Heart right ventricle (tissue), 16 donors: ENCODE measurements around the gene XBP1. TPM values are rescaled to one million over a fixed set of nuclear protein-coding genes. Genes with fewer than 3 reads are reported as not detected.
"Not testable (repeated sequence)": the region's sequence is repeated elsewhere in the genome, so short reads cannot be mapped to it uniquely, and the experiment has no call there.

Experiments used
- ATAC-seq, 8 donors: fragments of 200-7000 bp; cut with Tn5 transposase; one replicate each; pipeline ENCODE4 v1.9.1; 2020; ENCODE audit warnings: mild to moderate bottlenecking in 8 of 8, moderate library complexity in 8 of 8, moderate number of reproducible peaks in 1 of 8
- DNase-seq, 2 donors: peaks; one replicate each; pipeline ENCODE4 v3.0.0-alpha.2; 2020
- H3K27ac ChIP-seq, 10 donors: fragments of 200-600 bp; sonication (generic) in 2 of 10; one replicate each; pipeline versions ENCODE4 v1.5.0 to v1.8.0; 2020 to 2022; ENCODE audit warnings: mild to moderate bottlenecking in 3 of 10
- H3K27me3 ChIP-seq, 7 donors: fragments of 200-600 bp; one replicate each; pipeline ENCODE4 v1.8.0; 2021 to 2022; ENCODE audit warnings: mild to moderate bottlenecking in 2 of 7
- H3K36me3 ChIP-seq, 9 donors: fragments of 200-600 bp; sonication (generic) in 1 of 9; one replicate each; pipeline versions ENCODE4 v1.5.0 to v1.8.0; 2020 to 2022; ENCODE audit warnings: mild to moderate bottlenecking in 2 of 9
- H3K4me1 ChIP-seq, 9 donors: fragments of 200-600 bp; sonication (generic) in 1 of 9; one replicate each; pipeline versions ENCODE4 v1.5.0 to v1.8.0; 2020 to 2022; ENCODE audit warnings: mild to moderate bottlenecking in 4 of 9
- H3K4me3 ChIP-seq, 10 donors: fragments of 200-600 bp; sonication (generic) in 2 of 10; one replicate each; pipeline versions ENCODE4 v1.5.0 to v1.8.0; 2020 to 2022; ENCODE audit warnings: mild to moderate bottlenecking in 7 of 10, moderate library complexity in 2 of 10
- H3K9me3 ChIP-seq, 11 donors: fragments of 200-600 bp in 10 of 11; sonication (generic) in 2 of 11; one replicate each; pipeline versions ENCODE4 v1.5.0 to v1.8.0; 2013 to 2022; ENCODE audit warnings: mild to moderate bottlenecking in 2 of 11, control low read depth in 1 of 11, moderate library complexity in 1 of 11
- CTCF ChIP-seq, 9 donors: fragments of 200-600 bp; sonication (generic) in 2 of 9; IDR thresholded peaks; one replicate each; pipeline versions ENCODE4 v1.5.0 to v1.8.0; 2021 to 2022; ENCODE audit warnings: antibody characterized with exemption in 9 of 9, mild to moderate bottlenecking in 5 of 9, moderate library complexity in 1 of 9
- WGBS, 2 donors: extraction: QIAGEN DNeasy Blood & Tissue Kit; methylation state at CpG; one replicate each; pipeline ENCODE4 v1.1.7; 2013; ENCODE audit warnings: inconsistent platforms in 1 of 2; 5-methylcytosine and 5-hydroxymethylcytosine counted together
- intact Hi-C, 10 donors: fragments of 100-400 bp; cut with DNase I; formaldehyde crosslinking; loops; one replicate each; pipeline versions ENCODE4 v1.11.1 to v1.14.2; 2022
- long read RNA-seq, 3 donors: library from polyadenylated mRNA; unstranded; transcript quantifications; one replicate each; pipeline ENCODE4 v2.0.0, GENCODE V29; 2020 to 2021
- polyA plus RNA-seq, 2 donors: library from polyadenylated mRNA; stranded (reverse); fragments of 200-250 nt; gene quantifications; one replicate each; pipeline ENCODE4 v1.2.3, GENCODE V29; 2013
- total RNA-seq, 10 donors: library from RNA; stranded (reverse); fragmentation: NEBNext Ultra II Directional in 3 of 10; extraction: Animal tissue kit (Norgen Biotek cat#: 25700) in 3 of 10; gene quantifications; one replicate each; pipeline versions ENCODE4 v1.2.1 to v1.2.4, GENCODE V29; 2021 to 2023
- donor health status: Arrhythmogenic right ventricular cardiomyopathy.
- donor health status: ischemic (EF 13 %, LVEDD 7.1; RV severe dilation, severe dysfunction).
- donor health status: healthy with polysubstance abuse.
- donor health status: DM: no; HTN: yes; CAD: no.
- donor health status: DM: no; HTN: no; CAD: no.
- donor health status: ischemic (EF 25% LVEDD 6.9; RV normal size, moderate dysfunction).
- donor health status: ischemic (EF 25% LVEDD 5.7; RV mildly dilated, moderate dysfunction).
- donor health status: healthy.
- donor health status: DM: yes; HTN: yes; CAD: no.
- donor health status: Ischemic cardiomyopathy.
- donor health status: ischemic (EF 35%, LVEDD 5.7; RV mildly dilated, moderate dysfunction).
- donor health status: nonischemic (EF 11% LVEDD 7.7; RV severe dilation, severe dysfunction).
- donor health status: DM: yes; HTN: yes; CAD: no.
- donor health status: PGD.
- donor health status: ischemic (EF 29% LVEDD 5.4; RV normal size, mild dysfunction).
- donor health status: nonischemic (EF 23%, LVEDD 6.1; RV moderate dilation, normal function).

Gene XBP1
- total RNA-seq = 100 to 1,000 TPM in 2 of 10 donors, 10 to 100 TPM in 8; 56.5 to 140 (median 67.9) TPM
- 100 to 1,000 TPM in 1 of 2 donors, 10 to 100 TPM in 1; 22.5 to 138 TPM for polyA plus RNA-seq
- long read RNA-seq, donor 1, transcript XBP1-201 (5 exons, 1,850 nt) = major isoform, 139 of 147 reads
- long read RNA-seq, donor 1, partial matches to known transcripts = 0 of 147 reads
- long read RNA-seq, donor 1, other reads (novel, unspliced or antisense) = 8 of 147 reads
- long read RNA-seq, donor 2, transcript XBP1-201 (5 exons, 1,850 nt) = major isoform, 104 of 112 reads
- long read RNA-seq, donor 2, partial matches to known transcripts = 0 of 112 reads
- long read RNA-seq, donor 2, other reads (novel, unspliced or antisense) = 7 of 112 reads
- long read RNA-seq, donor 3, transcript XBP1-201 (5 exons, 1,850 nt) = major isoform, 125 of 141 reads
- long read RNA-seq, donor 3, partial matches to known transcripts = 3 of 141 reads
- long read RNA-seq, donor 3, other reads (novel, unspliced or antisense) = 10 of 141 reads

GRCh38 chr22:28800308-28801041, at the start of gene XBP1:
Gene XBP1, minus strand, starts transcription at chr22:28800569.
- TF ChIP-seq CTCF (IDR thresholded peaks at IDR 0.05) = no peak
- Histone ChIP-seq H3K4me1 (peaks cover 11 to 62% (median 55%) of the 10 kb centered on the region in 9 donors), H3K36me3 (peaks cover 0 to 45% (median 20%) of the 10 kb centered on the region in 9 donors), H3K27ac (peak within 1 kb of the TSS; percentile 93 to 100 (median 100)), H3K4me3 (peak within 1 kb of the TSS; percentile 39 to 96 (median 88)), H3K9me3 (no peaks in the 10 kb centered on the region), H3K27me3 (no peaks in the 10 kb centered on the region)
- intact Hi-C loops = loop anchor here in 2 of 10 donors (1.0 kb wide), 2 partner anchors 29 to 58 kb away; partner anchors contain the start of gene HSCB (in 1 of the 2)
- peak; percentile 93 to 96 for DNase-seq
- WGBS, 2 donors = 0% methylated on average over 75 to 78 of the region's 78 CpGs
- ATAC-seq = peak; percentile 97 to 99 (median 98)

- peaks cover 0 to 23% (median 12%) of the 10 kb centered on the region in 11 donors for H3K9me3 ChIP-seq
- no peaks in the 10 kb centered on the region for H3K27me3 ChIP-seq
- no peak for TF ChIP-seq CTCF (IDR thresholded peaks at IDR 0.05)
- H3K4me3 ChIP-seq = no peak overlapping the region
- no peak overlapping the region for H3K27ac ChIP-seq
- H3K36me3 ChIP-seq = no peaks in the 10 kb centered on the region
- DNase-seq (no peak), ATAC-seq (no peak)
- intact Hi-C loops = no loop called here
- H3K4me1 ChIP-seq = no peaks in the 10 kb centered on the region
- WGBS, 2 donors = 90 to 96% methylated on average over 2 of the region's 2 CpGs
These were observed 46.6 kb upstream of the XBP1 start for GRCh38 chr22:28846994-28847393.

GRCh38 chr22:28844277-28844676, 43.9 kb upstream of the XBP1 start:
- H3K36me3 ChIP-seq, H3K27me3 ChIP-seq, DNase-seq, ATAC-seq, H3K4me1 ChIP-seq, H3K27ac ChIP-seq, H3K4me3 ChIP-seq, intact Hi-C loops: not testable (repeated sequence)
- WGBS, 2 donors = 90 to 93% methylated on average over 2 of the region's 2 CpGs
- H3K9me3 ChIP-seq = peaks cover 0 to 23% (median 12%) of the 10 kb centered on the region in 11 donors

GRCh38 chr22:28843633-28844032, 43.3 kb upstream of the XBP1 start:
- TF ChIP-seq CTCF (IDR thresholded peaks at IDR 0.05) = no peak
- no peaks in the 10 kb centered on the region for H3K4me1 ChIP-seq

More at GRCh38 chr22:28843633-28844032, 43.3 kb upstream of the XBP1 start:
- no peak for ATAC-seq
- DNase-seq = no peak
- Histone ChIP-seq H3K36me3 (no peaks in the 10 kb centered on the region), H3K4me3 (no peak overlapping the region), H3K27me3 (no peaks in the 10 kb centered on the region), H3K9me3 (peaks cover 0 to 23% (median 12%) of the 10 kb centered on the region in 11 donors), H3K27ac (no peak overlapping the region)
- intact Hi-C loops = no loop called here
- WGBS, 2 donors = 82 to 93% methylated on average over 2 of the region's 2 CpGs
